NCI-H2196 (cell line): ENCODE data around the gene AP1S3.
"Not testable (repeated sequence)": the region's sequence is repeated elsewhere in the genome, so short reads cannot be mapped to it uniquely, and the experiment has no call there.

Source experiments
- DNase-seq: peaks from one replicate; lab custom pipeline; 2025; ENCODE audit not compliant: unreplicated experiment; lab: John Stamatoyannopoulos, UW

The AP1S3 gene

DNA sequence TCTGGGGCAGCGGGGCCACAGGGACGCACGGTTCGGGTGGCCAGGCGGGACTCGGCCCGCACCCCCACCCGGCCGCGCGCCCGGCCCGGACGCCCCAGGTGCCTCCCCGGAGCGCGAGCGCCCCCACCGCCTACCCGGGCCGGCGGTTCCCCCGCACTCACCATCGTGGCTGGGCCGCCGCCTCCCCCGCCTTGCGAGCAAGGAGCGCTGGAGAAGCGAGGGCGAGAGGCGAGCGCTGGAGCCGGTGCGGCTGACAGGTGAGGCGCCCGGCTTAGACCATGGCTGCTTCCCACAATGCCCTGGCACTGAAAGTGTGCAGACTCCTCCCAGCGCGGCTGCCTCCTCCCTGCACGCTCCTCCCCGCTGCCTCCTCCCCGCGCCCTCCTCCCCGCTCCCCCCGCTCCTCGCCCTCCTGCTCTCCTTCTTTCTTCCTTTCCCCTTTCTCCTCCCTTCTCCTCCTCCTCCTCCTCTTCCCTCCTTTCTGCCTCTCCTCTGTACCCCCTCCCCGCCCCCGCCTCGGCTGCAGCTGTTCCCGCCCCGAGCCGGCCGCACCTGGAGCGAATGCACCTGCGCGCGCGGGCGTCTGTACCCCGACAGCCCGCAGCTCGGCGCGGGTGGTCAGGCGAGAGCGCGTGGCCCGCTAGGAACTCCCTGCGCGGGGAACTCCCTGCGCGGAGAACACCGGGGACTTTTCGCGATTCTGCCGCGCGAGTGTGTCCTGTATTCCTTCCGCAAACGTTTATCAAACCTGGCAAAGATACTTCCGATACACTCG lies at the start of gene AP1S3:
TSS of gene AP1S3 (minus strand) at position 296 of the 775 bp plus-strand sequence. CDS start at position 164, 132 bp downstream.
- DNase-seq: peak; percentile 81

DNA sequence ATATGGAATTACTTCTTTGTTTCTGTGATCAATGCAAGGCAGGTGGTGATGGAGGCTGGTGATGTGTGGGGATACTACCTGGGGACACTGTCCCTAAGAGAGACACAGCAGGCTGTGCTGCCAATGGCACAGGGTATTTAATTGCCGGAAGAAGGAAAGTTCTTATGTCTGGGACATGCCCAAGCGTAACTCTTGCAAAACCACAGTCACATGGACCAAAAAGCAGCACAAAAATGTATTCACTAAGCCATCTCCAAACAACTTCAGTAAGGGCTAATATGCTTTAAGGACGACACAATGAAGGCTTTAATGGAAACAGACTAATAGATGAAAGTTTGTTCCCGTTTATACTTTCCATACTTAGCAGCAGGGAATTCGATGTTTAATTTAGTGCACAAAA lies 49.7 kb upstream of the AP1S3 start:
- no peak for DNase-seq

DNA sequence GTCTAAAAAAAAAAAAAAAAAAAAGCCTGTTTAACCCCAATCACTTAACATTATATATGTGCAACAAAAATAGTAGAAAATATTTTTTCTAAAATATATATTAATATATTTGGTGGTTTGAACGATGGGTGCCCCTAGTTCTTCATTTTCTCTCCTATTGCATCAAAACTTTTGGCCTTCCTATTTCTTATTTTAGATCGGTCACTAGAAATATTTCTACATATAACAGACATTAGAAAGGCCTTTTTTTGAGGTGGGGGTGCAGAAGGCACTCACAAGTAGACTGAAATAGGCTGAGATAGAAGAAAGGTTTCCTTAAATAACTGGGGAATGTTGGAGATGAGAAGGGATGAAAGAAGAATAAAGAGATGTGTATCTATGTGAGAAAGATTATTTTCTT lies 49.3 kb upstream of the AP1S3 start:
- no peak for DNase-seq

DNA sequence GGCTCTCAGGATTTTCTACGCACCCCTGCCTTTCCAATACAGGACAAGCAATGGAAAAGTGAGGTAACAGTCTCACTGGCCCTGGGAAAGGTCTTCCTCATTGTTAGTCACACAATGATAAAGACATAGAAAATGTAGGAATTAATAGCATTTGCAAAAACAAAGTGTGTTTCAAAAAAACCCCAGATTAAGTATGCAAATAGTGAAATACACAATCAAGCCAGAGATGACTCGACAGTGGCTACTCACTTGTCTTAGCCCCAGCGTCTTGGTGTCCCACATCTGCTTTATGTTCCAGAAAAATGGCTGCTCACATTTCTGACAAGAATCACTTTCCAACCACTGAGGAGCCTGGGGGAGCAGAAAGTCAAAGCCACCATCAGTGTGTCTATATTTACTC lies 47.0 kb upstream of the AP1S3 start:
- no peak for DNase-seq

DNA sequence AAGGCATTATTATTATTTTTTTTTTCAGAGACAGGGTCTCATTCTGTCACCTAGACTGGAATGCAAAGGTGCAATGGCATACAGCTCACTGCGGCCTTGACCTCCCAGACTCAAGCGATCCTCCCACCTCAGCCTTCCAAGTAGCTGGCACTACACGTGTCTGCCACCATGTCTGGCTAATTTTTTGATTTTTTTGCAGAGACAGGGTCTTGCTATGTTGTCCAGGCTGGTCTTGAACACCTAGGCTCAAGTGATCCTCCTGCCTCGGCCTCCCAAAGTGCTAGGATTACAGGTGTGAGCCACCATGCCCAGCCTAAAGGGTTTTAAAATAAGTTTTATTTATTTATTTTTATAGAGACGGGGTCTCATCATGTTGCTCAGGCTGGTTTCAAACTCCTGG lies 45.3 kb upstream of the AP1S3 start:
- no peak for DNase-seq

DNA sequence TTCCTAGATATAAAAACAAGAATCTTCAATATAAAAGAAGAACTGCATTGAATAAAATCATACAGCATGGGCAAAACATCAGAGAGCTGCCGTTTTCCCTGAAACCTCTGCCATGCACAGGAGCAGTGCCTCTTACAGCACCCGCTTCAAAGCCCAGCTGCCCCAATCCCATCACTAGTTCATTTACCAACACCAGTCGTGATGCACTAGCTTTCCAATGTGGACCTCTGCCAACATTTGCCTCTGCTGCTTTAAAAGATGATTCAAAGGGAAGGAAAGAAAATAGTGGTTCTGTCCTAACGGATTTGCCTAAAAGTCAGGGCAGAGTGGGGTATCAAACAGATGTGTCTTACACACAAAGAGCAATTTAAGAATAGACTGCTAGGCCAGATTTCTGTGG lies 43.4 kb upstream of the AP1S3 start:
- no peak for DNase-seq

DNA sequence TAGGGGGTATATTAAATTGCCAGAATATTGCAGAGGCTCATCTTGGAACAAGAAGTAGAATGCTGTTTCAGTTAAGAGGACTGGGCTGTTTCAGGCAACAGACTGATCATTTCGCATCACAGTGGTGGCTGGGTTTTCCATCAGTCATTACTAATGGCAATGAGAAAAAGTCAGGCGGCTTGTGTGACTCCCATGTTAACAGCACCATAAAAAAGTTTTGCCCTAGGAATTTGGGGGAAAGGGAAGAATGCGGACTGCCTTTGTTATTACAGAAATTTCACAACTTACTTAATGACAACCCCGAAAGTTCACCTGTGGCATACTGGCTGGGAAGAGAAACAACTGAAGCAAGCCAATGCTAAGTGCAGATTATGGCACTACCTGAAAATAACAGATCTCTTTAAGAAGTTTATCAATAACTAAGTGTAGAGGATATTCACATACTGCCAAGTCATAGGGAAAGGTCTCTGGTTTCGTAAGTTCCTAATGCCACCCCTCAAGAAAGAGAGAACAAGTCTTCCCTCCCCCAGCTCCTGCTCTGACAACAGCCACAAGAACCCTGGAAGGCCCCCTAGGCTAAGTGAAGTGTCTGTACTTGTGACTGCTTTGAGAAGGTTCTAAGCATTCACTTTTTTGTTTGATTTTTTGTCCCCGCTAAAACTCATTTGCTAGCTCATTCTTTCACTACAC lies 40.5 kb upstream of the AP1S3 start:
- DNase-seq: no peak

DNA sequence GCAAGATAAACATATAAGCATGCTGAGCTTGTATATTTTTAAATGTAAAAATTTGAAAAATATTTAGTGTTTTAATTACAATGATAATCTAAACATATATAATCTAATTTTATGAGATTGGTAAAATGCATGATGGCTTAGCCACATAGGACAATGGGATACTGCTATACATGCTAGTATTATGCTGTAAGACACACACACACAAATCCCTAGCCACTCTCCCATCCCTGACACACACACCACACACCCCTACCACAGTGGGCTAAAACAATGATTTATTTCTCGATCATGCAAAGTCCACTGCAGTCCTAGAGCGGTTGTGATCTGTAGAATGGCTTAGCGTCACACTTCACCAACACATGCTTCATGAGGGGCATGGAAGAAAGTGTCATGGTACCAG lies 36.3 kb upstream of the AP1S3 start:
- DNase-seq: no peak

DNA sequence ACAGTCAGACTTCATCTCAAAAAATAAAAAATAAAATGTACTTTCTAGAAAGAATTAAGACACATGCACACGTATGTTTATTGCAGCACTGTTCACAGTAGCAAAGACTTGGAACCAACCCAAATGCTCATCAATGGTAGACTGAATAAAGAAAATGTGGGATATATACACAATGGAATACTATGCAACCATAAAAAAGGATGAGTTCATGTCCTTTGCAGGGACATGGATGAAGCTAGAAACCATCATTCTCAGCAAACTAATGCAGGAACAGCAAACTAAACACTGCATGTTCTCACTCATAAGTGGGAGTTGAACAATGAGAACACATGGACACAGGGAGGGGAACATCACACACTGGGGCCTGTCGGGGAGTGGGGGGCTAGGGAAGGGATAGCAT lies 35.4 kb upstream of the AP1S3 start:
- DNase-seq: not testable (repeated sequence)

DNA sequence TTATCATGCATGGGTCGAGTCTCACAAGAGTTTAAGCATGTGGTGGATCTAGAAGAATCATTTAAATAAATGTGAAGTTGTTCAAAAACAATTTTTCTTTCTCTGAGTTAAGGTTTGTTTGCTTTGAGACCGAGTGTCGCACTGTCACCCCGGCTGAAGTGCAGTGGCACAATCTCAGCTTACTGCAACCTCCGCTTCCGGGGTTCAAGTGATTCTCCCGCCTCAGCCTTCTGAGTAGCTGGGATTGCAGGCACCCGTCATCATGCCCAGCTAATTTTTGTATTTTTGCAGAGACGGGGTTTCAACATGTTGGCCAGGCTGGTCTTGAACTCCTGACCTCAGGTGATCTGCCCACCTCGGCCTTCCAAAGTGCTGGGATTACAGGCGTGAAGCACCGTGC lies 34.3 kb upstream of the AP1S3 start:
- DNase-seq: not testable (repeated sequence)

DNA sequence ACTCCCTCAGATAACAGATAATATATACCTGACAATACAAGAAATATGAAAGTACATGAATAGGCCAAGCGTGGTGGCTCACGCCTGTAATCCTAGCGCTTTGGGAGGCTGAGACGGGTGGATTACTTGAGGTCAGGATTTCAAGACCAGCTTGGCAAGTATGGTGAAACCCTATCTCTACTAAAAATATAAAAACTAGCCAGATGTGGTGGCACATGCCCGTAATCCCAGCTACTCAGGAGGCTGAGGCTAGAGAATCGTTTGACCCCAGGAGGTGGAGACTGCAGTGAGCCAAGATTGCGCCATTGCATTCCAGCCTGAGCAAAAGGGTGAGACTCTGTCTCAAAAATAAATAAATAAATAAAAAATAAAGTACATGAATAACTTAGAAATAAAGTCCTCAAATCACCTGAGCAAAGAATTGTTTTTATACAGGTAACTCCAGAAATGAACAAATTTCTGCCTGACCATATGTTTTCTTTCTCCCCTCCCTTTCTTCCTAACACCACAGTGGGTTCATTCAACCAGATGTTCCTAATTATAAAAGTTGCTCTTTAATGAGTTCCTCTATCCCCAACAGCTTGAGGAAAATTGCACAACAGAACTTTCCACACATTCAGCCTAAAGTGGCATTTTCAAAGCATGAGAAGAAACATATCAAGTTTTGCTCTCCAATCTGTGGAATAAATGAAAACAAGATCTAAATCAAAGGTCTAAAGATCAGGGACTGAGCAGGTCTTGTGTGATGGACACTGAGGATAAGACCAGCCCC lies 33.6 kb upstream of the AP1S3 start:
- DNase-seq: no peak

DNA sequence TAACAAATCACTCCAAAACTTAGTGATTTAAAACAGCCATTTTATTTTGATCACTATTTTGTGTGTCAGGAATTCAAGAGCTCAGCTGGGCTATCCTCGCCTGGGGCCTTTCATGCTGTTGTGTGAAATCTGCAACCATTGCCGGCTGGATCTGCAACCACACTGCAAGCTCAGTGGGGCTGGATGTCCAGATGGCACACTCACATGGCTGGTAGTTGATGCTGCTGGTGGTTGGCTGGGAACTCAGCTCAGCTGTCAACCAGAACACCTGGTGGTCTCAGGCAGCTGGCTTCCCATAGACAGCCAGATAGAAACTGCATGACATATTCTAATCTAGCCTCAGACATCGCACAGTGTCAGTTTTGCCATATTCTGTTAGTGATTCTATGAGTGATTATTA lies 30.6 kb upstream of the AP1S3 start:
- no peak for DNase-seq

DNA sequence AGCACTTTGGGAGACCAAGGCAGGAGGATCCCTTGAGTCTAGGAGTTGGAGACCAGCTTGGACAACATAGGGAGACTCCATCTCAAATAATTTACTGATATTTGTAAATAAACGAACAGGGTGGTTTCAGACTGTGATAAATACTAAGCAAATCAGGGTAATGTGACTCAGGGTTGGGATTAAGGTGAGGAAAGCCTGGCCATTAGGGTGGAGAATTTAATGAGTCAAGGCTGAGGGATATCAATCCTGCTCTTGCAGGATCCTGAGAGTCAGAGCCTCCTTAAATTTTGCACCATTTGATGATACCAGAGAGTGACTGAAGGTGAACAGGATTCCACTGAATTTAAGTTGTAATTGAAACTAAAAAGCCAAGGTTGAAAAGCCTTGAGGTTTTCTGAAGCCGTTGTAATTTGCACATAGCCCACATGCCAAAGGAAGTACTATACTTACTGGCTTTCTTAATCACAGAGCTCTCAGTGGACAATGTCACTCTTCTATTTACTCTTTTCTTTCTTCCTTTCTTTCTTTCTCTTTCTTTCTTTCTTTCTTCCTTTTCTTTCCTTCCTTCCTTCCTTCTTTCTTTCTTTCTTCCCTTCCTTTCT lies 28.6 kb upstream of the AP1S3 start:
- DNase-seq: no peak

DNA sequence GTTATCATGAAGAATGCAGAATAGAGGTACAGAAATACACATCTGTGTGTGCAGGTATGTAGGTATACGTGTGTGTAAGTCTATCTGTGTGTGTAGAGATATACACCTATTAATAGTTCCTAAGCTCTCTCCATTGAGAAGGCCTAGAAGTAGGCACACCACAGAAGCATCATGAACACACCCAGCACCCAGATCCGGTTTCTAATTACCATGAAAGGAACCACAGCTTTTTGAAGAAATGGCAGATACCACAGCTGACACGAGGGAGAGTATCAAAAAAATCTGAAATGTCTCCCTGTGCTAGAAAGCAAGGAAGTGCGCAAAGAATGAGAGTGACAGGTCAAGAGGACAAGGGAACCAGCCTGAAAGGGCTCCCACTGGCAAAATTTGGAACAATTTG lies 27.7 kb upstream of the AP1S3 start:
- no peak for DNase-seq

DNA sequence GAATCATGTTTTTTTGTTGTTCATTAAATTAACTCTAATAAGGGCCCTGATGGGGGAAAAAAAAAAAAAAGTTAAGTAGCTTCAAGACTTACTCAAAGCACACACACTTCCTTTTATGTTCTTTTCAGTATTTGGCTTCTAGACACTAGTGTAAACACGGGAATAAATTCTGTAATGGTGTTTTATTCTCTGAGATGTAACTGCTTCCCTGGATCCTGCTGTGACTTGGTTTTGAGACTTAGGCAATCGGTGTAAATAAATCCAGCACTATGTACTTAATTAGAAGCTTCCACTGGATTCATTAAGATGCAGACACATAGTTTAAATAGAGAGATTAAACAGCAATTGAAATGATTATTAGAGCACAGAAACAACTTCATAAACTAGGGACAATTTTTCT lies 26.1 kb upstream of the AP1S3 start:
- no peak for DNase-seq

DNA sequence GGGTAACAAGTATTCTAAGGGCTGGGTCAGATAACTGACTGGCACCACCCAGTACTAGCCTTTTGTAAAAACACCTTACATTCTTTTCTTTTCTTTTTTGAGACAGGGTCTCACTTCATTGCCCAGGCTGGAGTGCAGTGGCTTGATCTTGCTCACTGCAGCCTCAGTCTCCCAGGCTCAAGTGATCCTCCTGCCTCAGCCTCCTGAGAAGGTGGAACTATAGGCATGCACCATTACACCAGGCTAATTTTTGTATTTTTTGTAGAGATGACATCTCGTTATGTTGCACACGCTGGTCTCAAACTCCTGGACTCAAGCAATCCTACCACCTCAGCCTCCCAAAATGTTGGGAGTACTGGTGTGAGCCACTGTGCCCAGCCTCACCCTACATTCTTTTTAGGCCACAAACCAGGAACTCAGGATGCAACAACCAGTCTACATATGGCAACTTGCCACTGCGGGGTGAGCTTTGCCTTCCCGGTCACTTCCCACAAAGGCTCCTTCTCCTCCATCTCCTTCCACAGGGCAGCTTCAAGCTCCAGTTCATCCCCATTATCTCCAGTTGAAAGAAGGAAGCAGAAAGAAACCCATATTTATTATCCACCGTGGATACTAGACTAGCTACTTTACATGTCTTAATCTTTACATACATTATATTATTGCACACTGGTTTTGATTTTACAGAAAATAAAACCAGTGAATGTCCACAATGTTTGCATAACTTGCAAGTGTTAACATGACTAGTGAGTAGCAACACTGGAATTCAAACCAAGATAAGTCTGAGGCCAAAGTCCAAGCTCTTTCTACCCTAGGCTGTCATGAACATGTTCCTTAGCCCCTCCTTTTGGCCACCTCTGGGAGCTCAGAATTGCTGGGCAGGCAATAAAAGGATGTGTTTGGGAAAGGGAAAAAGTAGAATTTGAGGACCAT lies 23.7 kb upstream of the AP1S3 start:
- no peak for DNase-seq

DNA sequence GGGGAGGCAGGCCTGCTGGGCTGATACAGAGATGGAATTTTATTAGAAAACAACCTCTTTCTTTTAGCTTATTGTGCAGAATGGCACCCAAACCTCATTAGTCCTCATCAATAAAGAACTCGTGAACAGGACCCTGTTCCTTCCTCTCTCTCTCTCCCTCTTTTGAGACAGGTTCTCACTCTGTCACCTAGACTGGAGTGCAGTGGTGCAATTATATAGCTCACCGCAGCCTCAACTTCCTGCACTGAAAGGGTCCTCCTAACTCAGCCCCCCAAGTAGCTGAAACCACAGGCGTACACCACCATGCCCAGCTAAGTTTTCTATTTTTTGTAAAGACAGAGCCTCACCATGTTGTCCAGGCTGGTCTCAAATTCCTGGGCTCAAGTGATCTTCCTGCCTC lies 21.7 kb upstream of the AP1S3 start:
- no peak for DNase-seq

DNA sequence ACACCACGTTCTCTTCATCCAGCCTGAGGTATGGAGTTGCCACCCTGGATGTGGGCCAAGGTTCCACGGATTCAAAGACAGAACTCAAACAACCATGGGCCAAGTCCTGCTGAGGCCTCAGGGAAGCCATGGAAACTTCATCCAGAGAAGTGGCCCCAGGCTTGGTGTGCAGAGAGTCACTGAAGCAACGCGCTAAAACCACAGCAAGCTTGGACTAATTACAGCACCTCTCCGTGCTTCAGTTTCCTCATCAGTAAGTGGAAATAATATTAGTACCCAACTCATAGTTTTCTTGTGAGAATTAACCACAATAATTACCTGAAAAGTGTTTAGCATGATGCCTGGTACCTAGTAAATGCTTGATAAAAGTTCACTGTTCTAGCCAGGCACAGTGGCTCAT lies 19.2 kb upstream of the AP1S3 start:
- DNase-seq: no peak

DNA sequence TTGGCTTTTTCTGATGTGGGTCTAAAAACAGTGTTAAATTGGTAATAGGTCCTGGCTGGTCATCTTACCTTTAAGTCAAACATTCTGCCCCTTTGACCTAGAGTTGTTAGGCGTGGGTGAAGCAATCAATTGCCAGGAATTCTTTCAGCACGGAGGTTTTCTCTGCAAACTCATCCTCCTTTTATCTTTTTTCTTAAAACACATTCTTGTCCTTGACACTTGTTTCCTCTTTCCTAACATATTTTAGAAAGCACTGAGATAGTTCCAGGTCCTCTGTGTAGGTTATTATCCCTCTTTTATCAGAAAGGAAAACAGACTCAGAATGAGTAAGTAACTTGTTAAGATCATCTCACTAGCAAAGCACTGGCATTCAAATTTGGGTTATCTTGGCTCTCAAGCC lies 18.6 kb upstream of the AP1S3 start:
- DNase-seq: no peak

DNA sequence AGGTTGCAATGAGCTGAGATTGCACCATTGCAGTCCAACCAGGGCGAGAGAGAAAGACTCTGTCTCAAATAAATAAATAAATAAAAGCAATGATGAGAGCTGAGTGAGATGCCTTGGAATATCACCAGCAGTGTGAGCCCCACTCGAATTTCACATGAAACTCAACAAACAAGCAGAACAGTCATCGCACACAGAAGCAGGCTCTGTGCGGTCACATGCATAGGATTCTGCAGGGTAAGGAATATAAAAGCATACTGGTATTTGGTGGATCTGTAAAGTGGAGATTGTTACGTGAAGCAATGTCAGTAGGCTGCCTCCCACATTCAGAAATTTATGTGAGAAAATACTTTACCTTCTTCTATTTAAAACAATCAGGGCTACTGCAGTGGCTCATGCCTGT lies 18.0 kb upstream of the AP1S3 start:
- DNase-seq: peak; percentile 27

DNA sequence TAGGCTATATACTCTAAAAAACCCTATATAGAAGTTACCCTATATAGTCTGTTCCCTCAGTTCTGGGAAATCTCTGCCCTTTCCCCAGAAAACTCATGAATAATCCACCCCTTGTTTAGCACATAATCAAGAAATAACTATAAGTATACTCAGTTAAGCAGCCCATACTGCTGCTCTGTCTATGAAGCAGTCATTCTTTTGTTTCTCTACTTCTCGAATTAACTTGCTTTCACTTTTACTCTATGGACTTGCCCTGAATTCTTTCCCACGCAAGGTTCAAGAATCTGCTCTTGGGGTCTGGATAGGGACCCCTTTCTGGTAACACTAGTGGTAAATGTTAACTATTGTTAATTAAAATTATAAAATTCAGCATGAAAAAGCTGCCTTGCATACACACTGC lies 17.4 kb upstream of the AP1S3 start:
- DNase-seq: no peak
